ENCODE data around the gene POLR1F. TPM values are rescaled to one million over a fixed set of nuclear protein-coding genes. Genes with fewer than 3 reads are reported as not detected.

POLR1F gene
- 18.6 to 22.3 TPM (median 19.2 TPM) in 3 replicates for total RNA-seq (2021)
- percentile 92 among the genes with signal in this experiment for Bru-seq, nascent RNA
- long read RNA-seq, experiment 1, transcript TWISTNB-201 (4 exons, 3,942 nt), result major isoform, 212 of 237 reads
- long read RNA-seq, experiment 1, partial matches to known transcripts, result 1 of 237 reads
- long read RNA-seq, experiment 1, other reads (novel, unspliced or antisense), result 23 of 237 reads
- long read RNA-seq, experiment 2, transcript TWISTNB-201 (4 exons, 3,942 nt), result major isoform, 22 of 38 reads
- long read RNA-seq, experiment 2, partial matches to known transcripts, result 0 of 38 reads
- long read RNA-seq, experiment 2, other reads (novel, unspliced or antisense), result 16 of 38 reads
- long read RNA-seq, experiment 3, transcript TWISTNB-201 (4 exons, 3,942 nt), result major isoform, 98 of 106 reads
- long read RNA-seq, experiment 3, partial matches to known transcripts, result 1 of 106 reads
- long read RNA-seq, experiment 3, other reads (novel, unspliced or antisense), result 7 of 106 reads

GRCh38 chr7:19708397-19709248 is at the start of gene POLR1F:
TSS of gene POLR1F (minus strand) at chr7:19709037. CDS start at chr7:19709016, 21 bp downstream.
- ChIA-PET CTCF (interaction anchor here (0.5 to 1.9 kb wide), 29 partner anchors 8 to 890 kb away, joined by 3 to 13 read pairs (median 3); partner anchors contain the start of gene TMEM196), POLR2A (interaction anchor here (0.5 to 1.4 kb wide), 5 partner anchors 21 to 890 kb away, joined by 3 to 4 read pairs (median 3); no protein-coding TSS in a partner anchor)
- H3K36me3 Mint-ChIP-seq, result peaks cover 3% of the 10 kb centered on the region; the same call in 1 of the 2 replicates
- peaks cover 34% of the 10 kb centered on the region for H3K4me1 Mint-ChIP-seq
- H3K27me3 Mint-ChIP-seq (ENCODE audit: low read depth), result peaks cover 6% of the 10 kb centered on the region
- ATAC-seq, result peak; percentile 90
- H3K27ac Mint-ChIP-seq, result peak within 1 kb of the TSS; percentile 93
- DNase-seq (ENCODE audit: low spot score), result peak; percentile 92
- no peaks in the 10 kb centered on the region for H3K9me3 Mint-ChIP-seq
- H3K4me3 Mint-ChIP-seq, result peak within 1 kb of the TSS; percentile 94
- TF ChIP-seq JUN (CRISPR knock-in tag; IDR thresholded peaks at IDR 0.05) (no peak; the same call in 1 of the 2 replicates), ZNF317 (CRISPR knock-in tag; IDR thresholded peaks at IDR 0.05; ENCODE audit: borderline replicate concordance, low read depth) (no peak), TCF7 (CRISPR knock-in tag; IDR thresholded peaks at IDR 0.05; ENCODE audit: low read depth) (no peak), SP1 (CRISPR knock-in tag; conservative IDR thresholded peaks at IDR 0.05) (peak; percentile 93), ZMAT4 (CRISPR knock-in tag; IDR thresholded peaks at IDR 0.05) (no peak), SMAD3 (CRISPR knock-in tag; IDR thresholded peaks at IDR 0.05; ENCODE audit: borderline replicate concordance) (no peak; the same call in 1 of the 2 replicates), AFF4 (CRISPR knock-in tag; IDR thresholded peaks at IDR 0.05; ENCODE audit: borderline replicate concordance) (peak; percentile 83; the same call in 1 of the 2 replicates), ZNF219 (CRISPR knock-in tag; IDR thresholded peaks at IDR 0.05; ENCODE audit: borderline replicate concordance) (no peak), HMGXB4 (CRISPR knock-in tag; IDR thresholded peaks at IDR 0.05) (peak; percentile 53), FOXP1 (CRISPR knock-in tag; IDR thresholded peaks at IDR 0.05; ENCODE audit: borderline replicate concordance) (peak; percentile 70; the same call in 1 of the 2 replicates), CREB1 (CRISPR knock-in tag; IDR thresholded peaks at IDR 0.05) (peak; percentile 95), FOXK1 (CRISPR knock-in tag; IDR thresholded peaks at IDR 0.05) (peak; percentile 94), ZNF263 (CRISPR knock-in tag; IDR thresholded peaks at IDR 0.05; ENCODE audit: low read depth) (no peak), MAX (CRISPR knock-in tag; IDR thresholded peaks at IDR 0.05) (peak; percentile 91), TEAD1 (CRISPR knock-in tag; IDR thresholded peaks at IDR 0.05) (peak; percentile 87; the same call in 1 of the 2 replicates), ESRRA (CRISPR knock-in tag; IDR thresholded peaks at IDR 0.05; ENCODE audit: borderline replicate concordance) (peak; percentile 74; the same call in 1 of the 2 replicates), ELF4 (CRISPR knock-in tag; IDR thresholded peaks at IDR 0.05; ENCODE audit: low read depth) (no peak), NR3C1 (CRISPR knock-in tag; conservative IDR thresholded peaks at IDR 0.05; ENCODE audit: low read depth) (no peak), MYBL2 (CRISPR knock-in tag; IDR thresholded peaks at IDR 0.05) (peak; percentile 67; the same call in 1 of the 2 replicates), ZNF416 (CRISPR knock-in tag; IDR thresholded peaks at IDR 0.05) (0 out of 2 replicates have a peak, but pooled peaks have one; percentile 25), GABPB1 (CRISPR knock-in tag; IDR thresholded peaks at IDR 0.05) (peak; percentile 9; the same call in 1 of the 2 replicates), PRDM15 (CRISPR knock-in tag; IDR thresholded peaks at IDR 0.05) (no peak), ZBTB21 (CRISPR knock-in tag; IDR thresholded peaks at IDR 0.05; ENCODE audit: borderline replicate concordance) (peak; percentile 91), NR2C2 (CRISPR knock-in tag; IDR thresholded peaks at IDR 0.05) (no peak)

Data from WTC11 (cell line).